Measurements from ENCODE around the gene KCNC4. TPM values are rescaled to one million over a fixed set of nuclear protein-coding genes. Genes with fewer than 3 reads are reported as not detected.

Gene KCNC4
- polyA plus RNA-seq, 3 donors, result 3.7 to 4.9 (median 4.3) TPM

GRCh38 chr1:110186558-110186957 is 23.6 kb upstream of the KCNC4 start:
- H3K27ac ChIP-seq (ENCODE audit: low read depth, low read length), result no peak overlapping the region

GRCh38 chr1:110187139-110187890 is 22.8 kb upstream of the KCNC4 start:
- H3K27ac ChIP-seq (ENCODE audit: low read depth, low read length), result no peak overlapping the region
- WGBS, 3 donors, result 77 to 83% (median 80%) methylated on average over 10 of the region's 10 CpGs

More at GRCh38 chr1:110186558-110186957, 23.6 kb upstream of the KCNC4 start:
- 37 to 62% (median 54%) methylated on average over 5 of the region's 5 CpGs for WGBS, 3 donors

- H3K27ac ChIP-seq (ENCODE audit: low read depth, low read length), result no peak overlapping the region
- WGBS, 3 donors, result 45 to 60% (median 52%) methylated on average over 6 of the region's 6 CpGs
Measured at GRCh38 chr1:110188035-110188618, 22.0 kb upstream of the KCNC4 start.

GRCh38 chr1:110189181-110189580 is 20.9 kb upstream of the KCNC4 start:
- H3K27ac ChIP-seq (ENCODE audit: low read depth, low read length), result no peak overlapping the region
- WGBS, 3 donors, result 84 to 94% (median 89%) methylated on average over 6 of the region's 6 CpGs

- 51 to 69% (median 66%) methylated on average over 8 of the region's 8 CpGs for WGBS, 3 donors
- no peak overlapping the region for H3K27ac ChIP-seq (ENCODE audit: low read depth, low read length)
Measured at GRCh38 chr1:110190282-110190929, 19.7 kb upstream of the KCNC4 start.

GRCh38 chr1:110192541-110192940 is 17.6 kb upstream of the KCNC4 start:
- WGBS, 3 donors, result 81 to 89% (median 86%) methylated on average over 8 of the region's 8 CpGs
- no peak overlapping the region for H3K27ac ChIP-seq (ENCODE audit: low read depth, low read length)

- WGBS, 3 donors, result 82 to 88% (median 87%) methylated on average over 10 of the region's 10 CpGs
- no peak overlapping the region for H3K27ac ChIP-seq (ENCODE audit: low read depth, low read length)
Measured at GRCh38 chr1:110195196-110195595, 14.9 kb upstream of the KCNC4 start.

GRCh38 chr1:110196917-110197765 is 13.0 kb upstream of the KCNC4 start:
- WGBS, 3 donors, result 52 to 64% (median 61%) methylated on average over 12 of the region's 12 CpGs
- H3K27ac ChIP-seq (ENCODE audit: low read depth, low read length), result no peak overlapping the region

GRCh38 chr1:110197905-110198629 is 12.0 kb upstream of the KCNC4 start:
- 93 to 95% (median 94%) methylated on average over 20 to 23 of the region's 23 CpGs for WGBS, 3 donors
- no peak overlapping the region for H3K27ac ChIP-seq (ENCODE audit: low read depth, low read length)

- H3K27ac ChIP-seq (ENCODE audit: low read depth, low read length), result no peak overlapping the region
- WGBS, 3 donors, result 92 to 96% (median 93%) methylated on average over 2 of the region's 2 CpGs
Measured at GRCh38 chr1:110198746-110199145, 11.4 kb upstream of the KCNC4 start.

- 22 to 25% (median 24%) methylated on average over 2 of the region's 2 CpGs for WGBS, 3 donors
Measured at GRCh38 chr1:110200190-110200589, 9.9 kb upstream of the KCNC4 start.

GRCh38 chr1:110200666-110201065 is 9.4 kb upstream of the KCNC4 start:
- WGBS, 3 donors, result 66 to 74% (median 71%) methylated on average over 14 of the region's 14 CpGs

More at GRCh38 chr1:110200190-110200589, 9.9 kb upstream of the KCNC4 start:
- H3K27ac ChIP-seq (ENCODE audit: low read depth, low read length), result no peak overlapping the region

GRCh38 chr1:110201157-110201825 is 8.8 kb upstream of the KCNC4 start:
- 83 to 86% (median 85%) methylated on average over 10 of the region's 10 CpGs for WGBS, 3 donors
- no peak overlapping the region for H3K27ac ChIP-seq (ENCODE audit: low read depth, low read length)

More at GRCh38 chr1:110200666-110201065, 9.4 kb upstream of the KCNC4 start:
- H3K27ac ChIP-seq (ENCODE audit: low read depth, low read length), result no peak overlapping the region

- no peak overlapping the region for H3K27ac ChIP-seq (ENCODE audit: low read depth, low read length)
- WGBS, 3 donors, result 25 to 31% (median 31%) methylated on average over 6 of the region's 6 CpGs
Measured at GRCh38 chr1:110203021-110203661, 7.0 kb upstream of the KCNC4 start.

GRCh38 chr1:110205156-110205555 is 5.0 kb upstream of the KCNC4 start:
- no peak overlapping the region for H3K27ac ChIP-seq (ENCODE audit: low read depth, low read length)
- 80 to 94% (median 90%) methylated on average over 4 of the region's 4 CpGs for WGBS, 3 donors

- WGBS, 3 donors, result 81 to 87% (median 84%) methylated on average over 6 of the region's 6 CpGs
- no peak overlapping the region for H3K27ac ChIP-seq (ENCODE audit: low read depth, low read length)
Measured at GRCh38 chr1:110205591-110206155, 4.4 kb upstream of the KCNC4 start.
